CD4-positive, alpha-beta T cell (primary cell): Measurements from ENCODE around the gene FBXW4. TPM values are rescaled to one million over a fixed set of nuclear protein-coding genes. Genes with fewer than 3 reads are reported as not detected.
A peak's percentile ranks its signal among the peaks of the same experiment; 100 is the strongest.

ENCODE experiments used
- ATAC-seq: fragments of 200-7000 bp; cut with Tn5 transposase; one replicate; pipeline ENCODE4 v1.10.0; 2022; ENCODE audit warnings: mild to moderate bottlenecking; ENCODE audit not compliant: poor library complexity
- CTCF ChIA-PET: fragments of 350-600 bp; sonication (Branson Sonifier 250); formaldehyde crosslinking; loops from one replicate; lab custom pipeline; 2021; ENCODE audit warnings: antibody characterized with exemption, inconsistent platforms; lab: Charles Lee
- POLR2A ChIA-PET: fragments of 350-600 bp; sonication (Branson Sonifier 250); formaldehyde crosslinking; loops from one replicate; lab custom pipeline; 2021; ENCODE audit warnings: antibody characterized with exemption, inconsistent platforms; lab: Charles Lee
- DNase-seq, 14 experiments: peaks; one replicate each; pipeline ENCODE4 v3.0.0-alpha.2; 2013 to 2020; ENCODE audit warnings: mixed read lengths in 2 of 14
- H3K27ac ChIP-seq, 2 donors: one replicate each; pipeline versions ENCODE4 v1.5.1 to v1.7.0; 2013; ENCODE audit warnings: low read length in 2 of 2, low read depth in 1 of 2, mild to moderate bottlenecking in 1 of 2
- H3K27me3 ChIP-seq, 2 experiments: 1 replicate in 1 of 2; 2 replicates in 1 of 2; pipeline versions ENCODE4 v1.6.1 to v1.7.0; 2013; ENCODE audit warnings: low read length in 2 of 2, control low read depth in 1 of 2, mild to moderate bottlenecking in 1 of 2, moderate library complexity in 1 of 2; ENCODE audit not compliant: insufficient read depth in 2 of 2, control insufficient read depth in 1 of 2
- H3K36me3 ChIP-seq: one replicate; pipeline ENCODE4 v1.6.1; 2013; ENCODE audit warnings: low read length, control low read depth; ENCODE audit not compliant: insufficient read depth
- H3K4me1 ChIP-seq: one replicate; pipeline ENCODE4 v1.6.1; 2013; ENCODE audit warnings: low read length, control low read depth; ENCODE audit not compliant: insufficient read depth
- H3K4me3 ChIP-seq: one replicate; pipeline ENCODE4 v1.5.1; 2013; ENCODE audit warnings: mild to moderate bottlenecking, low read length, moderate library complexity
- H3K9me3 ChIP-seq, 2 experiments: 1 replicate in 1 of 2; 2 replicates in 1 of 2; pipeline versions ENCODE4 v1.6.1 to v1.7.0; 2013; ENCODE audit warnings: low read length in 2 of 2, mild to moderate bottlenecking in 2 of 2, control low read depth in 1 of 2, moderate library complexity in 1 of 2; ENCODE audit not compliant: control insufficient read depth in 1 of 2, insufficient read depth in 1 of 2
- H3K27ac Mint-ChIP-seq: one replicate; pipeline ENCODE4 v1.8.0; 2020; ENCODE audit warnings: mixed read lengths
- H3K27me3 Mint-ChIP-seq: one replicate; pipeline ENCODE4 v1.8.0; 2021; ENCODE audit warnings: mixed read lengths
- H3K36me3 Mint-ChIP-seq: one replicate; pipeline ENCODE4 v1.8.0; 2021; ENCODE audit warnings: low read depth, mixed read lengths
- H3K4me1 Mint-ChIP-seq: one replicate; pipeline ENCODE4 v1.8.0; 2021; ENCODE audit warnings: low read depth, mixed read lengths
- H3K4me3 Mint-ChIP-seq: one replicate; pipeline ENCODE4 v1.8.0; 2020; ENCODE audit warnings: mild to moderate bottlenecking, mixed read lengths
- H3K9me3 Mint-ChIP-seq: one replicate; pipeline ENCODE4 v1.8.0; 2020; ENCODE audit warnings: mixed read lengths
- CTCF ChIP-seq: fragments of 200-600 bp; IDR thresholded peaks from one replicate; pipeline ENCODE4 v1.8.0; 2022; ENCODE audit warnings: antibody characterized with exemption, mild to moderate bottlenecking
- intact Hi-C, 2 experiments: fragments of 100-400 bp; cut with DNase I in 1 of 2; cut with micrococcal nuclease in 1 of 2; formaldehyde crosslinking; loops; one replicate each; pipeline versions ENCODE4 v1.15.1 to v1.9.0; 2023 to 2025; cut with DNase I, micrococcal nuclease
- total RNA-seq, 174 experiments: library from RNA in 2 of 174; stranded (reverse) in 2 of 174; gene quantifications; one replicate each; pipeline ENCODE4 v1.2.3 and lab custom pipeline; 2021 to 2026

Gene FBXW4
- total RNA-seq, 2 experiments from 2014 or later, result 69.7 to 76.4 TPM

GRCh38 chr10:101568054-101568745 is 126.8 kb downstream of the FBXW4 start:
- H3K4me3 Mint-ChIP-seq, result peak overlapping the region; percentile 54
- CTCF ChIA-PET, result interaction anchor here (0.5 to 0.7 kb wide), 2 partner anchors 16 to 102 kb away, joined by 3 read pairs; no protein-coding TSS in a partner anchor
- no peak overlapping the region for H3K27ac Mint-ChIP-seq

GRCh38 chr10:101567165-101568006 is 127.6 kb downstream of the FBXW4 start:
- POLR2A ChIA-PET, result no interaction called here
- Histone ChIP-seq H3K27ac (no peak overlapping the region), H3K9me3 (peaks cover 0 to 13% of the 10 kb centered on the region in 2 experiments), H3K4me3 (no peak overlapping the region), H3K27me3 (peaks cover 46 to 49% of the 10 kb centered on the region in 2 experiments), H3K36me3 (no peaks in the 10 kb centered on the region), H3K4me1 (peaks cover 28% of the 10 kb centered on the region)
- Mint-ChIP-seq H3K9me3 (no peaks in the 10 kb centered on the region), H3K4me3 (no peak overlapping the region), H3K27me3 (peaks cover 65% of the 10 kb centered on the region), H3K36me3 (no peaks in the 10 kb centered on the region), H3K4me1 (no peaks in the 10 kb centered on the region), H3K27ac (no peak overlapping the region)
- ATAC-seq (no peak), DNase-seq (no peak)
- TF ChIP-seq CTCF, result no peak
- intact Hi-C loops, result loop anchor here in 1 of 2 experiments (1.0 to 10.0 kb wide), 2 partner anchors 293 to 353 kb away; no protein-coding TSS in a partner anchor
- CTCF ChIA-PET, result interaction anchor here (0.7 kb wide), 1 partner anchor 101 kb away, joined by 3 read pairs; no protein-coding TSS in a partner anchor

More at GRCh38 chr10:101568054-101568745, 126.8 kb downstream of the FBXW4 start:
- POLR2A ChIA-PET, result no interaction called here
- intact Hi-C loops, result loop anchor here in 1 of 2 experiments (10.0 kb wide), 1 partner anchor 293 kb away; no protein-coding TSS in a partner anchor
- no peak for ATAC-seq
- Mint-ChIP-seq H3K9me3 (no peaks in the 10 kb centered on the region), H3K4me1 (no peaks in the 10 kb centered on the region), H3K36me3 (no peaks in the 10 kb centered on the region), H3K27me3 (peaks cover 62% of the 10 kb centered on the region)
- no peak for DNase-seq
- H3K4me3 ChIP-seq, result no peak overlapping the region
- H3K27ac ChIP-seq, result no peak overlapping the region
- peaks cover 44 to 49% of the 10 kb centered on the region in 2 experiments for H3K27me3 ChIP-seq
- peaks cover 28% of the 10 kb centered on the region for H3K4me1 ChIP-seq
- no peak for TF ChIP-seq CTCF
- H3K9me3 ChIP-seq, result peaks cover 0 to 18% of the 10 kb centered on the region in 2 experiments
- H3K36me3 ChIP-seq, result no peaks in the 10 kb centered on the region

- Mint-ChIP-seq H3K27ac (no peak overlapping the region), H3K4me3 (no peak overlapping the region)
Observed at GRCh38 chr10:101566333-101567164, 128.4 kb downstream of the FBXW4 start.

More at GRCh38 chr10:101566333-101567164, 128.4 kb downstream of the FBXW4 start:
- H3K36me3 ChIP-seq, result no peaks in the 10 kb centered on the region
- no peak overlapping the region for H3K27ac ChIP-seq
- Mint-ChIP-seq H3K36me3 (no peaks in the 10 kb centered on the region), H3K4me1 (no peaks in the 10 kb centered on the region), H3K27me3 (peaks cover 65% of the 10 kb centered on the region), H3K9me3 (no peaks in the 10 kb centered on the region)
- ATAC-seq (no peak), DNase-seq (peak in 1 of 14 experiments; percentile 14)
- H3K4me1 ChIP-seq, result peaks cover 28% of the 10 kb centered on the region
- peaks cover 0 to 13% of the 10 kb centered on the region in 2 experiments for H3K9me3 ChIP-seq
- intact Hi-C loops, result loop anchor here in 1 of 2 experiments (1.0 to 10.0 kb wide), 2 partner anchors 292 to 352 kb away; no protein-coding TSS in a partner anchor
- POLR2A ChIA-PET, result no interaction called here
- no peak overlapping the region for H3K4me3 ChIP-seq
- H3K27me3 ChIP-seq, result peaks cover 48 to 49% of the 10 kb centered on the region in 2 experiments
- no peak for TF ChIP-seq CTCF
- CTCF ChIA-PET, result no interaction called here
